T-helper 1 cell treated with Interleukin-12 subunit alpha and Interleukin-12 subunit beta and Interleukin-4 antibody, amounts not matched to agents 30 μg/mL and 1 μg/mL, for 36 hours (primary cell): ENCODE results near the gene ATP9B.
A peak's percentile ranks its signal among the peaks of the same experiment; 100 is the strongest.

Experiments used
- H3K27ac Mint-ChIP-seq: one replicate; pipeline ENCODE4 v1.8.0; 2021; ENCODE audit warnings: mild to moderate bottlenecking, mixed read lengths
- H3K27me3 Mint-ChIP-seq: one replicate; pipeline ENCODE4 v1.8.0; 2021; ENCODE audit warnings: low read depth, mixed read lengths
- H3K36me3 Mint-ChIP-seq: one replicate; pipeline ENCODE4 v1.8.0; 2021; ENCODE audit warnings: low read depth, mixed read lengths
- H3K4me1 Mint-ChIP-seq: one replicate; pipeline ENCODE4 v1.8.0; 2021; ENCODE audit warnings: low read depth, mixed read lengths
- H3K4me3 Mint-ChIP-seq: one replicate; pipeline ENCODE4 v1.8.0; 2021; ENCODE audit warnings: mild to moderate bottlenecking, moderate library complexity, mixed read lengths
- H3K9me3 Mint-ChIP-seq: one replicate; pipeline ENCODE4 v1.8.0; 2021; ENCODE audit warnings: mixed read lengths

The ATP9B gene

GRCh38 chr18:79395308-79395640, 326.1 kb downstream of the ATP9B start:
- peak overlapping the region; percentile 59 for H3K27ac Mint-ChIP-seq
- H3K9me3 Mint-ChIP-seq: no peaks in the 10 kb centered on the region
- H3K27me3 Mint-ChIP-seq: peaks cover 33% of the 10 kb centered on the region
- peak overlapping the region; percentile 81 for H3K4me3 Mint-ChIP-seq
- peaks cover 12% of the 10 kb centered on the region for H3K4me1 Mint-ChIP-seq
- no peaks in the 10 kb centered on the region for H3K36me3 Mint-ChIP-seq

- H3K9me3 Mint-ChIP-seq: no peaks in the 10 kb centered on the region
- H3K4me1 Mint-ChIP-seq: peaks cover 13% of the 10 kb centered on the region
- no peaks in the 10 kb centered on the region for H3K36me3 Mint-ChIP-seq
- peak within 1 kb of the TSS; percentile 81 for H3K4me3 Mint-ChIP-seq
- H3K27ac Mint-ChIP-seq: peak within 1 kb of the TSS; percentile 59
- H3K27me3 Mint-ChIP-seq: peaks cover 27% of the 10 kb centered on the region
These were observed 326.7 kb downstream of the ATP9B start, which contains the start of gene NFATC1 for GRCh38 chr18:79395761-79396404. TSS of gene NFATC1 (plus strand) at chr18:79395930. CDS start at chr18:79396225, 295 bp downstream.

- Mint-ChIP-seq H3K27ac (no peak overlapping the region), H3K4me3 (peak overlapping the region; percentile 67), H3K9me3 (no peaks in the 10 kb centered on the region), H3K36me3 (peaks cover 3% of the 10 kb centered on the region), H3K4me1 (peaks cover 20% of the 10 kb centered on the region), H3K27me3 (peaks cover 23% of the 10 kb centered on the region)
These were observed 327.4 kb downstream of the ATP9B start for GRCh38 chr18:79396431-79397246.

- no peak overlapping the region for H3K27ac Mint-ChIP-seq
- no peaks in the 10 kb centered on the region for H3K9me3 Mint-ChIP-seq
- peak overlapping the region; percentile 25 for H3K4me3 Mint-ChIP-seq
- H3K36me3 Mint-ChIP-seq: peaks cover 3% of the 10 kb centered on the region
- peaks cover 20% of the 10 kb centered on the region for H3K4me1 Mint-ChIP-seq
- H3K27me3 Mint-ChIP-seq: peaks cover 17% of the 10 kb centered on the region
These were observed 328.1 kb downstream of the ATP9B start for GRCh38 chr18:79397247-79397829.

- Mint-ChIP-seq H3K4me3 (peak overlapping the region; percentile 79), H3K36me3 (peaks cover 7% of the 10 kb centered on the region), H3K27me3 (peaks cover 11% of the 10 kb centered on the region), H3K27ac (peak overlapping the region; percentile 83), H3K4me1 (peaks cover 23% of the 10 kb centered on the region), H3K9me3 (no peaks in the 10 kb centered on the region)
These were observed 328.9 kb downstream of the ATP9B start for GRCh38 chr18:79397830-79398761.

GRCh38 chr18:79399275-79400081, 330.3 kb downstream of the ATP9B start:
- no peaks in the 10 kb centered on the region for H3K9me3 Mint-ChIP-seq
- peaks cover 7% of the 10 kb centered on the region for H3K36me3 Mint-ChIP-seq
- peaks cover 5% of the 10 kb centered on the region for H3K27me3 Mint-ChIP-seq
- peak overlapping the region; percentile 83 for H3K27ac Mint-ChIP-seq
- peaks cover 34% of the 10 kb centered on the region for H3K4me1 Mint-ChIP-seq
- H3K4me3 Mint-ChIP-seq: peak overlapping the region; percentile 79

GRCh38 chr18:79400091-79400590, 330.9 kb downstream of the ATP9B start:
- H3K27me3 Mint-ChIP-seq: no peaks in the 10 kb centered on the region
- no peak overlapping the region for H3K4me3 Mint-ChIP-seq
- no peaks in the 10 kb centered on the region for H3K9me3 Mint-ChIP-seq
- H3K36me3 Mint-ChIP-seq: peaks cover 7% of the 10 kb centered on the region
- peaks cover 39% of the 10 kb centered on the region for H3K4me1 Mint-ChIP-seq
- no peak overlapping the region for H3K27ac Mint-ChIP-seq

GRCh38 chr18:79400591-79401381, 331.6 kb downstream of the ATP9B start:
- Mint-ChIP-seq H3K9me3 (no peaks in the 10 kb centered on the region), H3K36me3 (peaks cover 9% of the 10 kb centered on the region), H3K4me1 (peaks cover 42% of the 10 kb centered on the region), H3K27ac (peak overlapping the region; percentile 93), H3K27me3 (no peaks in the 10 kb centered on the region), H3K4me3 (peak overlapping the region; percentile 81)

- Mint-ChIP-seq H3K4me1 (peaks cover 49% of the 10 kb centered on the region), H3K4me3 (peak overlapping the region; percentile 81), H3K9me3 (no peaks in the 10 kb centered on the region), H3K36me3 (peaks cover 15% of the 10 kb centered on the region), H3K27me3 (no peaks in the 10 kb centered on the region), H3K27ac (peak overlapping the region; percentile 94)
These were observed 332.5 kb downstream of the ATP9B start for GRCh38 chr18:79401494-79402208.

- Mint-ChIP-seq H3K4me3 (peak overlapping the region; percentile 81), H3K9me3 (no peaks in the 10 kb centered on the region), H3K27ac (peak overlapping the region; percentile 94), H3K36me3 (peaks cover 15% of the 10 kb centered on the region), H3K27me3 (no peaks in the 10 kb centered on the region), H3K4me1 (peaks cover 49% of the 10 kb centered on the region)
These were observed 333.0 kb downstream of the ATP9B start for GRCh38 chr18:79402209-79402576.

- peak overlapping the region; percentile 94 for H3K27ac Mint-ChIP-seq
- peak overlapping the region; percentile 81 for H3K4me3 Mint-ChIP-seq
- peaks cover 19% of the 10 kb centered on the region for H3K36me3 Mint-ChIP-seq
- H3K9me3 Mint-ChIP-seq: no peaks in the 10 kb centered on the region
- peaks cover 49% of the 10 kb centered on the region for H3K4me1 Mint-ChIP-seq
- no peaks in the 10 kb centered on the region for H3K27me3 Mint-ChIP-seq
These were observed 334.0 kb downstream of the ATP9B start for GRCh38 chr18:79402977-79403722.
